C4-2B (cell line): ENCODE data around the gene ABL2.

ENCODE experiments used
- ZFX ChIP-seq: fragments of 450-650 bp; IDR thresholded peaks from 2 replicates; pipeline ENCODE4 v1.6.1; 2017
- TF ChIP-seq, protein P1 (sequence below): fragments of 450-650 bp; conservative IDR thresholded peaks from 2 replicates; pipeline ENCODE4 v1.5.1; 2017; ENCODE audit warnings: mild to moderate bottlenecking

DNA sequence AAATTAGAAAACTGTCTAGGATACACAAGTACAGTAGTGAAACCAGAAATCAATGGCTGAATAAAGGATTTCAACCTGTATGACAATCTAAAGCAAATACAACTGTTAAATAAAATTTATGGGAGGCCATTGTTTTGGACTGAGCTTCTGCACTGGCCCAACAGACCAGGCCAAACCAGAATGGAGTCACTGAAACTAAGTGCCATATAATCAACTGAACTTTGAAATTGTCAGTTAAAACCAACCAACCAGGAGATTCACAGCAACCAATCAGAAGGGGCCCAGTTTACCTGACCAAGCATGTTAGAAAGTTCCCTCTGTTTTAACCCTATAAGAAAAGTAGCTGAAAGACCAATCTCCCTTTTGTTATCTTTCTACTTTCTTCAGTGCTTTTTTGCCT lies 33.6 kb upstream of the ABL2 start:
- TF ChIP-seq, protein P1, sequence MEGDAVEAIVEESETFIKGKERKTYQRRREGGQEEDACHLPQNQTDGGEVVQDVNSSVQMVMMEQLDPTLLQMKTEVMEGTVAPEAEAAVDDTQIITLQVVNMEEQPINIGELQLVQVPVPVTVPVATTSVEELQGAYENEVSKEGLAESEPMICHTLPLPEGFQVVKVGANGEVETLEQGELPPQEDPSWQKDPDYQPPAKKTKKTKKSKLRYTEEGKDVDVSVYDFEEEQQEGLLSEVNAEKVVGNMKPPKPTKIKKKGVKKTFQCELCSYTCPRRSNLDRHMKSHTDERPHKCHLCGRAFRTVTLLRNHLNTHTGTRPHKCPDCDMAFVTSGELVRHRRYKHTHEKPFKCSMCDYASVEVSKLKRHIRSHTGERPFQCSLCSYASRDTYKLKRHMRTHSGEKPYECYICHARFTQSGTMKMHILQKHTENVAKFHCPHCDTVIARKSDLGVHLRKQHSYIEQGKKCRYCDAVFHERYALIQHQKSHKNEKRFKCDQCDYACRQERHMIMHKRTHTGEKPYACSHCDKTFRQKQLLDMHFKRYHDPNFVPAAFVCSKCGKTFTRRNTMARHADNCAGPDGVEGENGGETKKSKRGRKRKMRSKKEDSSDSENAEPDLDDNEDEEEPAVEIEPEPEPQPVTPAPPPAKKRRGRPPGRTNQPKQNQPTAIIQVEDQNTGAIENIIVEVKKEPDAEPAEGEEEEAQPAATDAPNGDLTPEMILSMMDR, result no peak
- no peak for TF ChIP-seq ZFX
